Measurements from ENCODE around the gene STK32C. TPM values are rescaled to one million over a fixed set of nuclear protein-coding genes. Genes with fewer than 3 reads are reported as not detected.

Gene STK32C
- total RNA-seq, 2 donors from 2014 or later, result 7.2 to 21.5 TPM

DNA sequence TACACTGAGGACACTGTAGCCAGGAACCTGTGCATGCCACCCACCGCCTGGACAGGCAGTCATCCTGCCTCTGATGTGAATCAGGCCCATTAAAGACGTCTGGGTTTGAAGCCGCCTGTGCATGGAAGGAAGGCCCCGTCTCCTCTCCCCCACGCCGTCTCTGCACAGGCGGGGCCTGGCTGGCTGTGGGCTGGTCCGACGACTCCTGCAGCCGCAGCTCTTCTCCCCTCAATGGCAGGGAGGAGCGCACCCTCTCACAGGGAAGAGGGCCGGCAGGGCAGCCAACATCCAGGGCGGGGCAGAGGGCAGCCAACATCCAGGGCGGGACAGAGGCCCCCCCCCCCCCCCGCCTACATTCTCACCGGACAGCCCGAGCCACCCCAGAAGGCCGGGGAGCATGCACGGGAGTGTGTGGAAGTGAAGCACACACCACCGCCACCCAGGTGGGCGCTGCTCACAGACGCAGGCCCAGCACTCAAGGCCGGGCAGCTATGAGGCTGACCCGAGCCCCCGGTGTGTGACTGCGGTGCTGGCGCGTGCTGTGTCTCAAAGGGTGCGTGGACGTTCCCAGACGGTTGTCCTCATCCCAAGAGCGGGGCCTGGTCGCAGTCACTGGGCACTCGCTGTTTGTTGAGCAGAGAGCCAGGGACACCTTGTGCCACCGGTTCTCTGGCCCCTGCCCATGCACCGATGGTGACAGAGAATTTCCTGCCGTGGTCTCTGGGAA lies 101.9 kb downstream of the STK32C start:
- no peak for DNase-seq (ENCODE audit: low spot score)
- Histone ChIP-seq H3K36me3 (no peaks in the 10 kb centered on the region), H3K9me3 (no peaks in the 10 kb centered on the region), H3K27me3 (replicated peaks; ENCODE audit: insufficient read depth) (no peaks in the 10 kb centered on the region), H3K27ac (no peak overlapping the region), H3K4me1 (replicated peaks) (no peaks in the 10 kb centered on the region), H3K4me3 (no peak overlapping the region)
- intact Hi-C loops (cut with DNase I), result no loop called here
- TF ChIP-seq, protein P1, sequence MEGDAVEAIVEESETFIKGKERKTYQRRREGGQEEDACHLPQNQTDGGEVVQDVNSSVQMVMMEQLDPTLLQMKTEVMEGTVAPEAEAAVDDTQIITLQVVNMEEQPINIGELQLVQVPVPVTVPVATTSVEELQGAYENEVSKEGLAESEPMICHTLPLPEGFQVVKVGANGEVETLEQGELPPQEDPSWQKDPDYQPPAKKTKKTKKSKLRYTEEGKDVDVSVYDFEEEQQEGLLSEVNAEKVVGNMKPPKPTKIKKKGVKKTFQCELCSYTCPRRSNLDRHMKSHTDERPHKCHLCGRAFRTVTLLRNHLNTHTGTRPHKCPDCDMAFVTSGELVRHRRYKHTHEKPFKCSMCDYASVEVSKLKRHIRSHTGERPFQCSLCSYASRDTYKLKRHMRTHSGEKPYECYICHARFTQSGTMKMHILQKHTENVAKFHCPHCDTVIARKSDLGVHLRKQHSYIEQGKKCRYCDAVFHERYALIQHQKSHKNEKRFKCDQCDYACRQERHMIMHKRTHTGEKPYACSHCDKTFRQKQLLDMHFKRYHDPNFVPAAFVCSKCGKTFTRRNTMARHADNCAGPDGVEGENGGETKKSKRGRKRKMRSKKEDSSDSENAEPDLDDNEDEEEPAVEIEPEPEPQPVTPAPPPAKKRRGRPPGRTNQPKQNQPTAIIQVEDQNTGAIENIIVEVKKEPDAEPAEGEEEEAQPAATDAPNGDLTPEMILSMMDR (IDR thresholded peaks at IDR 0.05), result no peak
- TF ChIP-seq POLR2A (IDR thresholded peaks at IDR 0.05) (no peak), POLR2AphosphoS5 (IDR thresholded peaks at IDR 0.05) (no peak)
- 62% methylated on average over 24 of the region's 37 CpGs for WGBS

DNA sequence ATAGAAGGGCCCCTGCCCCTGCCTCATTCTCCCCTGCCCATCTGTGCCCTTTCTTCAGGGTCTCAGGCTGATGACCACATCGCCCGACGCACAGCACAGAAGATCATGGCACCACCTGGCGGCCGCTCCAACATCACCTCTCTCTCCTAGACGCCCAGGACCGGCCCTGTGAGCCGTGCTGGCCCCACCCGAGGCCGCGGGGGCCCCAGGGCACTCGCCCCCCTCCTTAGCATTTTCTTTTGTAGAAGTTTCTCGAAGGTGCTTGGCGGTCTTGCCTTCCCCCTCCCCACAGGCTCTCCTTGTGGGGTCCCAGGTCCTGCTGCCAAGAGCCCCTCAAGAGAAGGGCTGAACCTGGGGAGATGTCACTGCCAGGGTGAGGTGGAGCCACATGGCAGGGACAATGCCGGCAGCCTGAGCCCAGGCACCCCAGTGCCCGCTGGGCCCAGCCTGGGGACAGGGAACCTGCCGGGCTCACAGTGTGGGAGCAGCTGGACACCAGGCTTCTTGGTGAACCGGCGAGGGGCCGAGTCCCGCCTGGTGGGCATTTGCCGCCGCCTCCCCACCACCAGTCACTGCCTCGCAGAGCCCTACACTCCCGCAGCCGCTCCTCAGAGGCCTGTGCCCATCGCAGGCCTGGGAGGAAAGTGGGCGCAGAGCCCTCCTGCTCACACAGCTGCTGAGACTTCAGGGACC lies 102.8 kb downstream of the STK32C start:
- no peaks in the 10 kb centered on the region for H3K4me1 ChIP-seq (replicated peaks)
- no peak overlapping the region for H3K4me3 ChIP-seq
- TF ChIP-seq POLR2A (IDR thresholded peaks at IDR 0.05) (no peak), POLR2AphosphoS5 (IDR thresholded peaks at IDR 0.05) (no peak)
- TF ChIP-seq, protein P1 (IDR thresholded peaks at IDR 0.05), result no peak
- intact Hi-C loops (cut with DNase I), result no loop called here
- no peak overlapping the region for H3K27ac ChIP-seq
- no peak for DNase-seq (ENCODE audit: low spot score)
- no peaks in the 10 kb centered on the region for H3K9me3 ChIP-seq
- WGBS, result 83% methylated on average over 17 of the region's 28 CpGs
- H3K36me3 ChIP-seq, result no peaks in the 10 kb centered on the region
- no peaks in the 10 kb centered on the region for H3K27me3 ChIP-seq (replicated peaks; ENCODE audit: insufficient read depth)

DNA sequence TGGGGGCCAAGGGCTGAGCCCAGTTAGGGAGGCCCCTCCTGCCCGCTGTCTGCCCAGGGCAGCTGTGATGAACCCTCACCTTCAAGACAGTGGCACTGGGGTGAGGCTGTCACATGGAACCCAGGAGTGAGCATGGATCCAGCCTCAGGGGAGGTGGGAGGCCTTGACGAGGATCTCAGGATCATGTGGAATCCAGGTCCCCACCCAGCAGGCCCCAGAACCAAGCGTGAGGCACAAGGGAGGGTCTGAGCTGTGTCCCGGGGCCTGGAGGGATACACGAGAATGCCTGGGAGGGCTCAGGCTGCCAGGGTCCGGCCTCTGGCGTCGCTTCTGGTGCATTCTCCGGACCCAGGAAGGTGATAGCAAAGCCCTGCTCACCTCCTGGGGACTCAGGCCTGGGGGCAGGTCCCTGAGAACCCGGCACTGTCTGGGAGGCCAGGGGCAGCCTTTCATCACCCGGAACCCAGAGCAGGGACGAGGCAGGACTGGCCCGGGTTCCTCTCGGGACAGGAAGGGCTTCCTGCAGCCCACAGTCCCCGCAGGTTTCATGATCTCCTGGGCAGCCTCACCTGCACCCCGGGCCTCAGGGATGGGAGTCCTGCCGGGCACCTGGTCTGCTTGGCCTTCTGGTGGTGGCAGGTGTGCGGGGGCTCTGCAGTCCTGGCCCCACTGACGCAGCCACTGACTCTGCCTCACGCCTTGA lies 103.5 kb downstream of the STK32C start:
- intact Hi-C loops (cut with DNase I), result no loop called here
- WGBS, result 88% methylated on average over 14 of the region's 20 CpGs
- Histone ChIP-seq H3K27ac (no peak overlapping the region), H3K9me3 (no peaks in the 10 kb centered on the region), H3K36me3 (no peaks in the 10 kb centered on the region), H3K4me1 (replicated peaks) (no peaks in the 10 kb centered on the region), H3K4me3 (no peak overlapping the region), H3K27me3 (replicated peaks; ENCODE audit: insufficient read depth) (no peaks in the 10 kb centered on the region)
- no peak for DNase-seq (ENCODE audit: low spot score)
- TF ChIP-seq POLR2A (IDR thresholded peaks at IDR 0.05) (no peak), POLR2AphosphoS5 (IDR thresholded peaks at IDR 0.05) (no peak)
- TF ChIP-seq, protein P1 (IDR thresholded peaks at IDR 0.05), result no peak

DNA sequence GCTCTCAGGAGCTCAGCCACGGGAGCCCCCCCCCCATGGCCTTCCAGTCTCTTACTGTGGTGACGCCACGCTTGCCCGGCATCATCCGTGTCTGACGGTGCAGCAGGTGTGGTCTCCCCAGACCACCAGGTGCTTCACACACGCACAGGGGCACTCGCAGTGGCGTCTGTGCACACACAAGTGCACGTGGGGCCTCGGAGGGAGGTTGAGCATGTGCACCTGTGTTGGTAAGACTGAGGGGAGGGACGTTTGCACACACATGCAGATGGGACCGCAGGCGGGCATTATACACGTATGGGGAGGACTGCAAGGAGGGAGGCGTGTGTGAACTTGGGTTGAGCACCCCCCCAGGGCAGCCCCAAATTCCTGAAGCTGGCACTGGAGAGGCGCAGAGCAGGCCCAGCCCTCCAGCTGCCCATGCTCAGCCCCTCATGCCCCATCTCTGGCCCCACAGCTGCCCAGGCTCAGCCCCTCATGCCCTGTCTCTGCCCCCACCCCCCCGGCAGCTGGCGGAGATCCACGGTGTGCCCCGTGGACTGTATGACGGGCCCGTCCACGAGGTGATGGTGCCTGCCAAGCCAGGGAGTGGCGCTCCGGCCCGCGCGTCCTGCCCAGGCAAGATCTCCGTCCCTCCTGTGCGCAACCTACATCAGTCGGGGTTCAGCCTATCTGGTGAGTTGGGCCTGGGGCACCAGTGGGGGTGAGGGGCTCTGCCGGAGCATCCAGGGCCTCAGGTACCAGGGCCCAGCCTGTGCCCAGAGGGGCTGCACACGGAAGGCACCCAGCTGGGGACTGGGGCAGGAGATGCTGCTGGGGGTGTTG lies 104.3 kb downstream of the STK32C start:
- intact Hi-C loops (cut with DNase I), result no loop called here
- no peak overlapping the region for H3K4me3 ChIP-seq
- 89% methylated on average over 33 of the region's 34 CpGs for WGBS

More for the DNA sequence above, 104.3 kb downstream of the STK32C start:
- H3K9me3 ChIP-seq, result no peaks in the 10 kb centered on the region
- TF ChIP-seq POLR2A (IDR thresholded peaks at IDR 0.05), result no peak
- no peaks in the 10 kb centered on the region for H3K36me3 ChIP-seq
- no peak for DNase-seq (ENCODE audit: low spot score)
- no peak overlapping the region for H3K27ac ChIP-seq
- H3K27me3 ChIP-seq (replicated peaks; ENCODE audit: insufficient read depth), result no peaks in the 10 kb centered on the region
- H3K4me1 ChIP-seq (replicated peaks), result no peaks in the 10 kb centered on the region

Measured in prostate gland (tissue), 2 donors.